ENCODE measurements around the gene PTHLH.

PTHLH gene

DNA sequence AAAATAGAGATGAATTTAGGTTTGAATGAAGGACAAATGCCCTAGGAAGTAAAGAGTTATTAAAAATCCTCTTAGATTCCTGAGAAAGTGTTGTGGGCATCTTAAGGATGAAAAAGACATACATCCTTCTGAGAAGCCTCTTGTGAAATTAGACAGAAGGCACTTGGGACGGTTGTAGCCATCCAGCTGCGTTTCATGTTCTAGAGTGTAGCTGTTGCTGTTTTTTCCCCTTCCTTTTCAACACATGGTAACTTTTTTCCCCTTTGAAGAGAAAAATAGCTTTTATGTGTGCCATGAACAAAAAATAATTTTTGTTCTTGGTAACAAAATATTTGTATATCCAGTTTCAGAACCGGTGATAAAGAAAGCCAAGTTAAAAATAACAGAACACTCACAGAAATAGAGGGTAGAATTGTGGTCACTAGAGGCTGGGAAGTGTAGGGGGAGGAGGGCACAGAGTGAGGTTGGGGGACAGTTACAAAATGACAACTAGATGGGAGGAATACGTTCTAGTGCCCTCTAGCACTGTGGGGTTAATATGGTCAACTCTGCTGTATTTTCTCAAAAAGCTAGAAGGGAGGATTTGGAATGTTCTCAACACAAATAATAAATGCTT, 58.4 kb downstream of the PTHLH start:
- CTCF ChIA-PET, result interaction anchor here (0.6 to 0.9 kb wide), 2 partner anchors 8 to 203 kb away, joined by 3 to 4 read pairs; no protein-coding TSS in a partner anchor
- H3K27ac ChIP-seq, result no peak overlapping the region
- POLR2A ChIA-PET (ENCODE audit: low non-redundant PET), result no interaction called here
- TF ChIP-seq, protein P1, sequence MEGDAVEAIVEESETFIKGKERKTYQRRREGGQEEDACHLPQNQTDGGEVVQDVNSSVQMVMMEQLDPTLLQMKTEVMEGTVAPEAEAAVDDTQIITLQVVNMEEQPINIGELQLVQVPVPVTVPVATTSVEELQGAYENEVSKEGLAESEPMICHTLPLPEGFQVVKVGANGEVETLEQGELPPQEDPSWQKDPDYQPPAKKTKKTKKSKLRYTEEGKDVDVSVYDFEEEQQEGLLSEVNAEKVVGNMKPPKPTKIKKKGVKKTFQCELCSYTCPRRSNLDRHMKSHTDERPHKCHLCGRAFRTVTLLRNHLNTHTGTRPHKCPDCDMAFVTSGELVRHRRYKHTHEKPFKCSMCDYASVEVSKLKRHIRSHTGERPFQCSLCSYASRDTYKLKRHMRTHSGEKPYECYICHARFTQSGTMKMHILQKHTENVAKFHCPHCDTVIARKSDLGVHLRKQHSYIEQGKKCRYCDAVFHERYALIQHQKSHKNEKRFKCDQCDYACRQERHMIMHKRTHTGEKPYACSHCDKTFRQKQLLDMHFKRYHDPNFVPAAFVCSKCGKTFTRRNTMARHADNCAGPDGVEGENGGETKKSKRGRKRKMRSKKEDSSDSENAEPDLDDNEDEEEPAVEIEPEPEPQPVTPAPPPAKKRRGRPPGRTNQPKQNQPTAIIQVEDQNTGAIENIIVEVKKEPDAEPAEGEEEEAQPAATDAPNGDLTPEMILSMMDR (conservative IDR thresholded peaks at IDR 0.05; ENCODE audit: low read depth), result no peak
- no peak for DNase-seq (ENCODE audit: low spot score)

DNA sequence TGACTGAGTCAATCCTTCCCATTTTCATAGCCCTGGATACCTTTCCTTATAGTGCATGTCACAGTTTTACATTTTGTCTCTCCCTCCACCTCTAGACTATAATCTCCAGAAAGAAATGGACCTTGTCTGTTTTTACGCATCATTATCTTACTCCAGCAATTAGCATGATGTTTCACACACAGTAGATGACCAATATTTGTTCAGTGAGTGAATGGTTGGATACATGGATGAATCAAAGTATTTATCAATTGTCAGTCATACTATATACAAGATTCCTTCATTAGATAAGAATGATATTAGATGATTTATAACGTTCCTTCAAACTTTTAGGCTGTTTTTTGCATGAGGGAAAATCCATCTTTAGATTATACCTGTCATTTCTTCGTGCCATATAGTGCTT, 61.1 kb downstream of the PTHLH start:
- TF ChIP-seq, protein P1 (conservative IDR thresholded peaks at IDR 0.05; ENCODE audit: low read depth), result no peak
- no peak overlapping the region for H3K27ac ChIP-seq
- CTCF ChIA-PET, result no interaction called here
- DNase-seq (ENCODE audit: low spot score), result no peak
- POLR2A ChIA-PET (ENCODE audit: low non-redundant PET), result no interaction called here

Measured in RWPE1 (cell line).